Measurements from ENCODE around the gene IPMK.
"Not testable (repeated sequence)": the region's sequence is repeated elsewhere in the genome, so short reads cannot be mapped to it uniquely, and the experiment has no call there.

The IPMK gene

DNA sequence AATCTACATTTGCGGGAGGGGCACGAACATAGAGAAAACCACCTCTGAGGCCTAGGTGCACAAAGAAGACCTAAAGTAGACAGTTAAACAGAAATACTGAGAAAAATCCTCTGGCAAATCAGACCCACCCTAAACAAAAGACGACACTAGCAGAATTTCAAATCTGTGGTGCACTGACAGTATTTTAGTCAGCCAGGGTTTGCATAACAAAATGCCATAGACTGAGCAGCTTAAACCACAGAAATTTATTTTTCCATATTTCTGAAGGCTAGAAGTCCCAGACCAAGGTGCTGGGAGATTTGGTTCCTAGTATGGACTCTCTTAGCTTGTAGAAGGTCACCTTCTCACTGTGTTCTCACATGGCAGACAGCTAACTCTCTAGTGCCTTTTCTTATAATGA, 26.3 kb downstream of the IPMK start:
- TF ChIP-seq CTCF (conservative IDR thresholded peaks at IDR 0.05; ENCODE audit: low read depth, low read length): no peak
- H3K4me3 ChIP-seq (ENCODE audit: low read length): no peak overlapping the region
- DNase-seq (ENCODE audit: low read depth): no peak

- no peak for DNase-seq (ENCODE audit: low read depth)
- TF ChIP-seq CTCF (conservative IDR thresholded peaks at IDR 0.05; ENCODE audit: low read depth, low read length): no peak
- H3K4me3 ChIP-seq (ENCODE audit: low read length): no peak overlapping the region
These were observed 27.2 kb downstream of the IPMK start for GRCh38 chr10:58240531-58240930.

DNA sequence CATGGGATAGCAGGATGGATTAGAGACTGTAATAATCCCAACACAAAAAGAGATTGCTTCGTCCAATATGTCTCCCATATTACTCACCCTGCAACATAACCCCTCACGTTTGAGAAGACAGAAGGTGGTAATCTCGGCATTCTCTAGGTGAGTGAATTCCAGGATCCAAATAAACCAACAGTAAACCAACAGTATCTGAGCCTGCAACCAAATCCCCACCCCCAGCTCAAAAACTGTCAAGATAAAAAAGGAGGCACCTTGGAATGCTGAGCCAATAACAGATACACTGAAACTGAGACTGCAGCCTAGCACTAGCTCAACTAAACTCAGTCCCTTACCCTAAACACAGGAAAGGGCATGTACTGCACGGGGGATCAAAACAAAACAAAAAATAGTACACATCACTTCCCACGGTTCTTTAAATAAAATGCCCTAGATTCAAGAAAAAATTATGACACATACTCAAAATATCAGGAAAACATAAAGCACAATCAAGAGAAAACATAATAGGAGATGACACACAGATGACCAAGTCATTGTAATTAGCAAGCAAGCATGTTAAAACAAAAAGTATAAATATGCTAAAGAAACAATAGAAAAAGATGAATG, 28.0 kb downstream of the IPMK start:
- DNase-seq (ENCODE audit: low read depth): no peak
- H3K4me3 ChIP-seq (ENCODE audit: low read length): no peak overlapping the region
- TF ChIP-seq CTCF (conservative IDR thresholded peaks at IDR 0.05; ENCODE audit: low read depth, low read length): no peak

- peak; percentile 78 for DNase-seq (ENCODE audit: low read depth)
- TF ChIP-seq CTCF (conservative IDR thresholded peaks at IDR 0.05; ENCODE audit: low read depth, low read length): no peak
- no peak overlapping the region for H3K4me3 ChIP-seq (ENCODE audit: low read length)
These were observed 30.5 kb downstream of the IPMK start for GRCh38 chr10:58237014-58237834.

GRCh38 chr10:58229856-58230255, 37.8 kb downstream of the IPMK start:
- not testable (repeated sequence) for H3K4me3 ChIP-seq (ENCODE audit: low read length); DNase-seq (ENCODE audit: low read depth)

DNA sequence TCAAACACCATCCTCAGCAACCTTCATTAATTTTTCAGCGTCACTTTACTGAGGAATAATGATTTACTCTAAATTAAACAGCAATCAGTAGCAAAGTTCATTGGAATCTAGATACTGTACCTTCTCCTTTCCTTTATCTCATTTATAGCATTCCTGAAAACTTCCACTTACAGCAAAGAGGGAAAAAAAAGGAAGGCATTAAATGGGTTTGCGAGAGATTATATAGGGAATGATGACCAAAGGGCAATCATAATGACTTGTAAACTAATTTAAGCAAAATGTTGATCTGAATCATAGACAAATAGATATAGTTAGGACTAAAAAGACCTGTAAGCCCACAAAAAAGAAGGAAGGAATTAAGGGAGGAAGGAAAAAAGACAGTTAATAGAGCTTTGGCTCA, 42.0 kb downstream of the IPMK start:
- TF ChIP-seq CTCF (conservative IDR thresholded peaks at IDR 0.05; ENCODE audit: low read depth, low read length): no peak
- DNase-seq (ENCODE audit: low read depth): no peak
- no peak overlapping the region for H3K4me3 ChIP-seq (ENCODE audit: low read length)

DNA sequence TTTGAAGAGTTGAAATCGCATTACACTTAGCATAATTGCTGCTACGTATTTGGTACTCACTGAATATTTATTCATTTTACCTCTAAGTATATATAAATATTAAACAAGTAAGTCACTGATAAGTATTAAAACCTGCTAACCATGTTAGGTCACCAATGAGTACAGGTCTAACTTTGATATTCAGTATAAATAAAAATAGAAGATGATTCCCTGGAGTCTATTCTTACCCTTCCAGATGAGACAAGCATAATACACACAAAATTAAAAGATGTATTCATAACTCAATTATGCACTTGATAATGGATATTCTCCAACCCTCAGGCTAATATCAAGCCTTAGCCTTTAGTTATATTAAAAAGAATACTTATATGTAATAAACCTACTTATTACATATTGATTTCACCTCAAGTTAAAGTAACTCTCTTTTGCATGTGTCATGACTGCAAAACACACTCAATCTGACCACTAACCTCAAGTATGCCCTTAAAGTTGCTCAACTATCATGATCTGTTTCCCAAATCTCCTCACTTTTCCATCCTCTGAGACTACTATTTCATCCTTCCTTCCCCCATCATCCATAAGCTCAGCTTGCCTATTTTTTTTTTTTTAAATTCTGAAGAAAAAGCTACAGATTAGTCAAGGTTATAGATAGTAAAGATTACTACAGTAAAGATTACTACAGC, 46.8 kb downstream of the IPMK start:
- no peak overlapping the region for H3K4me3 ChIP-seq (ENCODE audit: low read length)
- DNase-seq (ENCODE audit: low read depth): no peak
- no peak for TF ChIP-seq CTCF (conservative IDR thresholded peaks at IDR 0.05; ENCODE audit: low read depth, low read length)
